Head of caudate nucleus (tissue), 42 donors: ENCODE data around the gene TARBP2.
"Not testable (repeated sequence)": the region's sequence is repeated elsewhere in the genome, so short reads cannot be mapped to it uniquely, and the experiment has no call there.

ENCODE experiments used
- DNase-seq, 42 donors: peaks; one replicate each; pipeline versions ENCODE4 v3.0.0 to v3.0.0-alpha.2; 2020 to 2021; ENCODE audit warnings: mixed read lengths in 7 of 42
- intact Hi-C: fragments of 100-400 bp; cut with DNase I; formaldehyde crosslinking; loops from one replicate; pipeline ENCODE4 v1.15.0; 2022

Gene TARBP2

DNA sequence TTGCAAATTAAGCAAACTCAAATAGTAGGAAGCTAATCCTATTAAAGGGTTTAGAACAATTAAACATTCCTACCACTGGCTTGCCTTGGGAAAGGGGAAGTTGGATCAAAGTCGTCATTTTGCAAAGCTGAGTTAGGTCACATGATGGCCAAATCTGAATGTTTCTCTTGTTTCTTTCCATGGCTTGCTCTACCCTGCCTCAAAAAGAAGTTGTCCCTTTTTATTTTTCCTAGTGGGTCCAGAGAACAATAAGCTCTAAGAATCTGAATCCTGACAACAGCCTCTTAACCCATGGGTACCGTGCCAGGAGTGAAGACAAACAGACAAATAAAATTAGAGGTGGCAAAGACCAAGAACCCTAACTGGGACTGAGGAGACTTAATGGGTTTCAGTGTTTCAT, 32.4 kb downstream of the TARBP2 start:
- peak in 7 of 42 donors; percentile 8 to 58 (median 36) for DNase-seq
- intact Hi-C loops = no loop called here

DNA sequence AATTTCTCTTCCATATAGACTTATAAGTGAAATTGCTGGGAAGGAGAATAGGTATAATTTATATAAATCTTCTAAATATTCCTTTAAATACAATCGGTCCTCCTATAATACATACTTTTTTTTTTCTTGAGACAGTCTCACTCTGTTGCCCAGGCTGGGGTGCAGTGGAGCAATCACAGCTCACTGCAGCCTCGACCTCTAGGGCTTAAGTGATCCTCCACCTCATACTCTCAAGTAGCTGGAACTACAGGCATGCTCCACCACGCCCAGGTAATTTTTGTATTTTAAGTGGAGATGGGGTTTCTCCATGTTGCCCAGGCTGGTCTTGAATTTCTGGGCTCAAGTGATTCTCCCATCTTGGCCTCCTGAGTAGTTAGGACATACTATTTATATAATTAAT, 35.9 kb downstream of the TARBP2 start:
- no peak for DNase-seq
- intact Hi-C loops = no loop called here

DNA sequence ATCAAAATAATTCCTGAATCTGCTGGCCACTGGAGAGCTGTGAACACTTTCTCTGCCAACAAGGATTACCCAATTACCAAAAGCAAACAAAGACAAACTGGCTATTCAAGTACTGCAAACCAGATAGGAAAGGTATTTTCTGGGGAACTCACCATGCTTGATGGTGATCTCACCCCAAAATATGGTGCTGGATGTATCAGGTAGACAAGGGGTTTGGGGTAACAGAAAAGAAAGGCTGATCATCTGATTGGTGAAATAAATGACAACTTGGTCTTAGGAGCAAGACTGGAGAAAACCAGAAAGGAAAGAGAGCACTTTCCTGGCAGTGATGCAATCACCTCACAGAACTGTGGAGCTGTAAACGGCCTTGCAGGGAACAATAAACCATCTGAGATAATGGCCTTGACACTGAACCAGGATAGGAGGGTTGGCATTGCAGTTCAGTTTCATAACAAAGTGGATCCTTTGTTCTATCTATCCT, 37.2 kb downstream of the TARBP2 start:
- intact Hi-C loops = no loop called here
- peak in 15 of 42 donors; percentile 10 to 65 (median 36) for DNase-seq

DNA sequence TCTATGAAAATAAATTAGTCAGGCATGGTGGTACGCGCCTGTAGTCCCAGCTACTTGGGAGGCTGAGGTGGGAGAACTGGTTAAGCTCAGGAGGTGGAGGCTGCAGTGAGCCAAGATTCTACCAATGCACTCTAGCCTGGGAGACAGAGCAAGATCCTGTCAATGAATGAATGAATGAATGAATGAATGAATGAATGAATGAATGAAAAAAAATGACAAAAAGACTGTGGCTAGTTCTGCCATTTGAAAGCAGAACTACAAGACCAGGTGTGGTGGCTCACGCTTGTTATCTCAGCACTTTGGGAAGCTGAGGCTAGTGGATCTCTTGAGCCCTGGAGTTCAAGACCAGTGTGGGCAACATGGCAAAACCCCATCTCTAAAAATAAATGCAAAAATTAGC, 38.4 kb downstream of the TARBP2 start:
- intact Hi-C loops = no loop called here
- DNase-seq = no peak

DNA sequence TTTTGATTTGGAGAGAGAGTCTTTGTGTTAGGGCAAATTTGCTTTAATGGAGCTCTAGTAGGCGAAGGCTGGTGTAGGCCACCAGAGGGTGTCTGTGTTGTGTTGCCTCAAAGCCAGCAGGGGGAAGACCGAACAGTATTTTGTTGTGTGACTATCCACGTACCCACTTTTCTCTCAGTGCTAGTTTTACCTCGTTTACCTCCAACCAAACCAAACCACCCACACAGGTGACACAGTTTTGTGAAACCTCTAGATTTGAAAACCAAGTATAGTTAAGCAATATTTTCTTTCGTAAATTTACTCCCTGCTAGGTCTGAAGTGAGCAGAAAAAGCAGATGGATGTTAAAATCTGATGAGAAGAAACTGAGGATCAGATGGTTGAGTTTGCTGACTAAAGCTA, 42.5 kb downstream of the TARBP2 start:
- peak; percentile 47 to 90 (median 75) for DNase-seq

DNA sequence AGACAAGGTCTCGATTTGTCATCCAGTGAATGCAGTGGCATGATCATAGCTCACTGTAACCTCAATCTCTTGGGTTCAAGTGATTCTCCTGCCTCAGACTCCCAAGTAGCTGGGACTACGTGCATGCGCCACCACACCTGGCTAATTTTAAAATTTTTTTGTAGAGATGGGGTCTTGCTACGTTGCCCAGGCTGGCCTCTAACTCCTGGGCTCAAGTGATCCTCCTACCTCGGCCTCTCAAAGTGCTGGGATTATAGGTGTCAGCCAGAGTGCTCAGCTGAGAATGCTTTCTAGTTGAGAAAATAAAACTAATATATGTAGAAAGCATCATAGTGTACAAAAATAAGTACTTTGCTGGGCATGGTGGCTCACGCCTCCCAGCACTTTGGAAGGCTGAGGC, 47.3 kb downstream of the TARBP2 start:
- DNase-seq = not testable (repeated sequence)
- intact Hi-C loops = loop anchor here (10.0 kb wide), 2 partner anchors 76 to 196 kb away; partner anchors contain the start of gene ATF7

More for the DNA sequence above, 42.5 kb downstream of the TARBP2 start:
- intact Hi-C loops = loop anchor here (5.0 to 10.0 kb wide), 3 partner anchors 81 to 201 kb away; partner anchors contain the start of genes ATF7 and ATP5MC2

DNA sequence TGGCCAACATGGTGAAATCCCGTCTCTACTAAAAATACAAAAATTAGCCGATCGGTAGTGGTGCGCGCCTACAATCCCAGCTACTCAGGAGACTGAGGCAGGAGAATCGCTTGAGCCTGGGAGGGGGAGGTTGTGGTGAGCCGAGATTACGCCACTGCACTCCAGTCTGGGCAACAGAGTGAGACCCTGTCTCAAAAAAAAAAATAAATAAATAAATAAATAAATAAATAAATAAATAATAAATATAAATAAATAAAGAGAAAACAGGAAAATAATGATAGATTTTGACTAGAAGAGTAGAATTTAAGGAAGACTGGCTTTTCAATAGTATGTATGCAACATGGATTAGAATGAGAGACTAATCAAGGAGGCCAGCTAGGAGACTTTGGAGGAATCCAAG, 49.0 kb downstream of the TARBP2 start:
- intact Hi-C loops, DNase-seq: not testable (repeated sequence)

DNA sequence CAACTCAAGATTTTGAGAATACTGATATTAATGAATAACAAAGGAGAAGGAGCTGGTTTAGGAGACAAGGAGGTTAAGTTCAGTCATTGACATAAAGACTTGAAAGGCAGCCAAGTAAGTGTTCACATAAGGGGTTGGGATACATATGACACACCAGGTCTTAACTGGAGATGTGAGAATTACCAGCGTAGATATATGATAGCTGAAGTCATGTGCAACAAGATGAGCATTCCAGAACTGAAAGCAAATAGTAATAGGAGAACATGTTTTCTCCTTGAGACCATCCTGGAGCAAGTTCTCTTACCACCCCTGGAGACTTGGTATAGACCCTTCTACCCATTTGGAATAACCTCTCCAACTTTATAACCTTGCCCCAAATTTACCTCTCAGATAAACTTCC, 49.5 kb downstream of the TARBP2 start:
- intact Hi-C loops = no loop called here
- DNase-seq = no peak

DNA sequence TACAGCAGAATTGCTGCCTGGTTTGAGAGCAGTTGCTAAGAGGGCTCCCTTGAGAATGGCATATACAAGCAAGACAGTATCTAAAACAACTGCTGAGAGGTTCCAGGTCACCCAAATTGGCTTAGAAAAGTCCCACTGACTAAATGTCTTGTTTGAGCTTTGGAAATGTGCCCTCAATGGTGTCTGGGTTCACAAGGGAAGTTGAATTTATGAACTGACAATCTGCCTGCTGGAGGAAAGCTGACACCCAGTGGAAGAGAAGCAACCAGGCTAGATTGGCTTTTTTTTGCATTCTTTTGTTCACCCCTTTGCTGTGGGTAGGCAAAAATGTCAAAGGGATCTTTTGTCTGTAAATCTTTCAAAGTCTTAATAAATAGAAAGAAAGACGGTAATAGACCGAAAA, 50.8 kb downstream of the TARBP2 start:
- intact Hi-C loops = no loop called here
- peak in 4 of 42 donors; percentile 13 to 51 (median 32) for DNase-seq

DNA sequence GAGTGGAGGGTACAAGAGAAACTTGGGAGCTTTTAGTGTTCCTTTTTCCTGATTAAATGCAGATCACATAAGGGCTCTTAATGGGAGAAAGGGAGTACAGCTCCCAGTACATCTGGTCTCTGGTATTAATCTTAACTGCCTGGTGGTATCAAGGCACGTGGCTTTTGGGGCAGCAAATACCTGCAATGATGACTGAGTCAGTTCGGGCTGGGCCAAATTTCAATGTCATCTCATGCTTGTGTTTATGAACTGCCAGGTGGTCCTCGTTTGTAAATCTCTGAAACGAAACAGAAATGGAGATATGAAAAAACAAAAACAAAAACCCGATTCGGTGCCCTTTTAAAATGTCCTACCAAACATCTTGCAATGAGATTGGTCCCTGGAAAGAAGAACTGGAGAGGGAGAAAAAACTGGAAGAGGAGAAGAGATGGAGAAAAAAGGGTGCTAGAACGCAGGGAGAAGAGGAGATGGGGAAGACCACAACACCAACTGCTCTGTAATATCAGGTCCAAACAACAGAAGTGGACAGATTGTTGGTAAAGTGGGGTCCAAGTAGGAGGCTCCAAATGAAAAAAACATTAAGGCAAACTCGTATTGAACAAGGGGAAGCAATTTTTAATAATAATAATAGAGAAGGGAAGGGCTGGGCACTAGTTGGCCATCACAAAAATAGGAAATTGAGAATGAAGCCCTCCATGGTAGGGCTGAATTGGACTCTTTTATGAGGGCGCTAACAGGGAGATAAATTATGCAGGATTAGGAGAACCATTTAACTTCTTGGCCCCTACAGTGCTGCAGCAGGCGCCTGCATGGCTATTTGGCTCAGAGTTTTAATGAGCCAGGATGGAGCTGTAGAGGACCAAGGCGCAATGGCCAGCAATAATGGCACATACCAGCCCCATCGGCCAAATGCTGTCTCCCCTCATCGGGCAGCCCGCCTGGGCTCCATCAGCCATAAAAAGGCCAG, 51.6 kb downstream of the TARBP2 start:
- peak in 1 of 42 donors; percentile 3 for DNase-seq
- intact Hi-C loops = no loop called here
